HG03280 (cell line): ENCODE data around the gene SHH.

Experiments
- ATAC-seq: cut with Tn5 transposase; IDR thresholded peaks from one replicate; pipeline ENCODE4 v1.9.1; 2021; ENCODE audit warnings: mild to moderate bottlenecking, moderate library complexity; ENCODE audit not compliant: unreplicated experiment

Gene SHH

DNA sequence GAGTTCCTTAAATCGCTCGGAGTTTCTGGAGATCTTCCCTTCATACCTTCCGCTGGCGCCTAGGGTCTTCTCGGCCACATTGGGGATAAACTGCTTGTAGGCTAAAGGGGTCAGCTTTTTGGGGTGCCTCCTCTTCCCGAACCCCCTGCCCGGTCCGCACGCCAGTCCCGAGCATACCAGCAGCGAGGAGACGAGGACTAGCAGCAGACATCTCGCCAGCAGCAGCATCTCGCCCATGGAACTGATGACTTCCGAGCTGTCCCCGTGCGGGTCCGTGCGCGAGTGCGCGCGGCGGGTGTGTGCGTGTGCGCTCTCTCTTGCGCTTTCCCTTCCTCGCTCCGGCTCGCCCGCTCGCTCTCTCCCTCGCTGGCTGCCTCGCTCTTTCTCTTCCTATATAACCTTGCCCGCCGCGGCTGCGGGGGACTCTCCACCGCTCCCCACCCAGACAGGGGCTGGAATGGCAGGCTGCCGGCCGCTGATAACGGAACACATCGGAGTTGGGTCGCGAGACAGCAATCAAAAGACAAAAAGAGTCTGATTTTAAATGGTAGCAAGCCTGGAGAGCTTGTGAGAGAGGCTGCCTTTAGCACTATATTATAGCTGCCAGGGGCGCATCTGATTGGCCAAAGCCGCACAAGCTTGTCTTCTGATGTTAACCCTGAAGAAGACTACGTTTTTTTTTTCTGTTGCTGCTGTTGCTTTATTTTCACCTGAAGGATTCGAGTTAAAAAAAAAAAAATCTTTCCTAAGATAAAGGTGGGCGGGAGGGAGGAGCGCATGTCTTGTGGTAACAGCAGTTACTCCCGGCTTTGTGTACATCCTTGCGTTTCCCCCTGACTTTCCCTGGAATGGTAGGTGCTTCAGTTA, at the start of gene SHH:
Gene SHH (minus strand): TSS at position 569 of the 867 bp plus-strand sequence. CDS start 341 bp downstream, at position 228.
- no peak for ATAC-seq

DNA sequence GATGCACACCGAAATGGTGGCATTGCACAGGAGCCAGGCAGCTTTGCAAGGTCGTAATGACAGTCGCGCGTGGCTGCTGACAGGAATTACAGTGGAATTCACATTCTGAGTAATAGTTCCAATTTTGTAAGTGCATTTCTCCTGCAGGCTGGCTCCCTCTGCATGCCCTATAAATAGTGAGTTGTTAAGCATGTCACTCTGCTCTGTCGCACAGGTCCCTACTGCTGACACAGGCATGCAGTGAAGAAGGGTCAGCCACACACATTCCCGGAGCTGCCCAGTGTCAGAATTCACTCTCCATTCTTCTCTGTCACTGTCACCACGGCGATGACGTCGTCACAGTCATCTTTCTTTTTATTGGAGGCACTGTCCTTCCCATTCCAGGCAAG, 49.2 kb upstream of the SHH start:
- no peak for ATAC-seq

DNA sequence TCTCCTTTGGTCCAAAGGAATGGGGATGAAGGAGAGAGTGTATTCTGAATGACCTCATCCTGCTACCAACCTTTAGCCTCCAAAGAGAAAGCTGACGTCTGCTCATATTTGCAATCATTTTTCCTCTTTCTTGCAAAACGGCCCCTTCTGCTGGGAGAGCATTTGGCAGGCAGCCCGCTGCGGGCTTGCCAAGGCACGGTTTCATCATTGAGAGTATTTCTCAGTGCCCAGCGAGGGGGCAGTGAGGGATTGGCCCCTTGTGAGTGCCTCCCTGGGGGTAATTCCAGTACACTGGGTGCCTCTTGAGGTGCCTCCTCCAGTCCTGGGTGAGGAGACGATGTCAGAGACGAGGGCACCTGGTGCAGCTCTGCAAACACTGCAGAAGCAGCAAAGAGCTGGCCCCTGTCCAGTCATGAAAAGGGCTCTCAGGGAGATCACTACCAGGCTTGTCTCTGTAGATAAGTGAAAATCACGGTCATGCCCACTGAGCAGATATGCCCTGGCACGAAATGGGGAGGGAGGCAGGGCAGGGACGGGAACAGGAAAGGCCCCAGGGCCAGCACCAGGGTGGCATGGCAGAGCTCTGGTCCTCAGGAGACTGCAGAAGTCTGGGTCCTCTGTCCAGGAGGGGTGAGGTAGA, 48.7 kb upstream of the SHH start:
- no peak for ATAC-seq

DNA sequence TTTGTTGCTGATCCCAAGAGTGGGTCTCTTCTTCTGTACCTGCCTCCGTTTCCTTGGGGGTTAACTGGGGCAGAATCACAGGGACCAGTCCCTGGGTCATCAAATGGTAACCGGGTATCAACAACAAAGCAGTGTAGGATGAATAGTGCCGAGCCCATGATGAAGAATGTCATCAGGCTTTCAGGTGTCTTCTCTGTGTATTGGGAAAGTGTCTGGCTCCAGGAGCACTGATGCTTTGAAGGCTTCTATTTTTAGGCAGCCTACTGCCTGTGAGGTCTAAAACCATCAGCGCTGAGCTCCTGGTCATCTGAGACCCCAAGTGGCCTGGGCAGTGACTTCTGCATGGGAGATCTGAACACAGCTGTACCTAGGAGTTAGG, 48.2 kb upstream of the SHH start:
- no peak for ATAC-seq

DNA sequence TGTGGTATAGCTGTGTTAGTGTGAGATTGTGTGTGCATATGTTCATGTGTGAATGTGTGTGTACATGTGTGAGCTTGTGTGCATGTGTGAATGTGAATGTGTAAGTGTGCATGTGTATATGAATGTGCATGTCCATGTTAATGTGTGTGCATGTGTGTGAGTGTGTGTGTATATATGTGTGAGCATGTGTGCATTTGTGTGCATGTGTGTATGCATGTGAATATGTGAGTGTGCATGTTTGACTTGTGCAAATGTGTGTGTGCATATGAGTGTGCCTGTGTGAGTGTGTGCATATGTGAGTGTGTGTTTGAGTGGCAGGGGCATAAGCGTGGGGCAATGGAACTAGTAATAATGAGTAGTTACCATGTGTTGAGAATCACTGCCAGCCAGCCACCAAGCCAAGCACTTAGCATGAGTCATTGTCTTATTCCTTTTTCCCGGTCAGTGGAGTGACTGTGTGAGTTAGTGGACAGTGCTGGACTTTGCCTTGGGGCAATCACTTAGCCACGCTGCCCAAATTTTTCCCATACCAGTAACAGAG, 46.3 kb upstream of the SHH start:
- ATAC-seq: no peak

DNA sequence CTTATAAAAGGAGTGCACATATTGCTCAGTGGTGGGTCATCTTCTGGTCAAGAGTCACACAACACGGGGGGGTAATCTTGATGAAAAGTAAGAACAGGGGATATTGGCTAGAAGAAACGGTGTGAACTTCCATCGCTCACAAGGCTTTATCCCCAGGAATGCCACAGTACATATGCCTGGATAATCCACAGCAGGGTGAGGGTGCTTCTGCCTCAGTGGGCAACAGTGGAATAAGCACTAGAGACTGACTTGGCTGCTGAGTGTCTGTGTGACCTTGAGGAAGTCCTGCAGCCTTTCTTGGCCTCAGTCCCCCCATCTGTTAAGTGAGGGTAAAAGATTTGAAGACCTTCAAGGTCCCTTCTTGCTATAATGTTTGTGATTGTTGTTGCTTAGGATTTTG, 44.9 kb upstream of the SHH start:
- no peak for ATAC-seq

DNA sequence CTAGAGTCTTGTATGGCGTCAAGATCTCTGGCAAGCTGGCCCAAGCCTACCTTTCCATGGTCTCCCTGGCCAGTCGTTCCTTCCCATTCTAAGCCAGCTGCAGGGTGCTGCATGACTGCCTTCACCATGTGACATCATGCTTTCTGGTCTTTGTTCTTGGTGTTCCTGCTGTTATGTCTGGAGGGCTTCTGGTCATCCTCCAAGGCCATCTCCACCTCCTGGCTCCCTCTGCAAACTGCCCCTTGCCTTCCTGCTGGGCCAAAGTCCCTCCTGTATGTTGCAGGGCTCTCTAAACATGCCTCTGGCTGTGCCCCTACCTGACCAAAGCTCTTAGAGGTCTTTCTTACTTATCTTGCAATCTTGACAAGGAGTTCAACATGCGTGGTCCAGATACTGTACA, 44.4 kb upstream of the SHH start:
- ATAC-seq: no peak

DNA sequence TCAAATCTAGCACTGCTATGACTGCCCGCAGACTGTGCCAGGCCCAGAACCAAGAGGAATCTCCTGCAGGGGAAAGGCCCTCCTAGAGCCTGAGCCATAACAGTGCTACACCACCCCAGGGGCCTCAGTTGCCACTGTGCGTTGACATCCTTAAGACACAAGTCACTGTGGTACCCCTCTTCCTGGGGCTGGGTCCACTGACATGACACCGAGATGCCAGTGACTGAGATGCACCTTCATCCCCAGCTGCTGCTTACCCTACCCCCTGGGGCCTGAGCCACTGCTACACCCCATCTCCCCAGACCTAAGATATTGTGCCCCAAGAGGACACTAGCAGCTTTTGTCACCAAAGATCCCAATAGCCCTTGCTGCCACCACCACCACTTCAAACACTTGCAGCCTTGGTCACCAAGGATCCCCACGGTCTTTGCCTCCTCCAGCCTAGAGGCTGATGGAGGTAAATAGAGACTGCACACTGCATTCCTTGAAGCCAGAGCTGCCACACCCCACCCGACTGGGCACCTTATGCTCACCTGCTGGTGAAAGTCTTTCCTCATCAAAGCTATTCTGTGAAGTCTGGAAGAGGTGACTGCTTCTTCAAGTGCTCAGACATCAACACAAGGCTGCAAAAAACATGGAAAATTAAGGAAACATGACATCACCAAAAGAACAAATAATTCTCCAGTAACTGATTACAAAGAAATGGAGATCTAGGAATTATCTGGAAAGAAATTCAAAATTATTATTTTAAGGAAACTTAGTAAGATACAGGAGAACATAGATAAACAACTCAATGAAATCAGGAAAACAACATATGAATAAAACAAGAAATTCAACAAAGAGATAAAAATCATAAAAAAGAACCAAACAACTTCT, 40.4 kb upstream of the SHH start:
- ATAC-seq: no peak

DNA sequence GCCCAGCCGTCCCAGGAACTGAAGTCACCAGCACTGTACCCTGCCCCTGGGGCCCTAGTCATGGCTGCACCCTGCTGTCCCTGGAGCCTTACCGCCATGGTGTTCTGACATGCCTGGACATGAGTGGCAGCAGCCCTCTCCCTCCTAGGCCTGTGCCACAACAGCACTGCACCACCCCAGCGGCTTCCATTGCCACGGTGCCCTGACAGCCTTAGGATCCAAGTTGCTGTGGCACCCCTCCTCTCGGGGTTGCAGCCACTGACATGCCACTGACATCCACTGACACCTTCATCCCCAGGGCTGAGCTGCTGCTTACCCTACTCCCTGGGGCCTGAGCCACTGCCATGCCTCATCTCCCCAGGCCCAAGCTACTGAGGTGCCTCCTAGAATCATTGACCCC, 39.6 kb upstream of the SHH start:
- no peak for ATAC-seq

DNA sequence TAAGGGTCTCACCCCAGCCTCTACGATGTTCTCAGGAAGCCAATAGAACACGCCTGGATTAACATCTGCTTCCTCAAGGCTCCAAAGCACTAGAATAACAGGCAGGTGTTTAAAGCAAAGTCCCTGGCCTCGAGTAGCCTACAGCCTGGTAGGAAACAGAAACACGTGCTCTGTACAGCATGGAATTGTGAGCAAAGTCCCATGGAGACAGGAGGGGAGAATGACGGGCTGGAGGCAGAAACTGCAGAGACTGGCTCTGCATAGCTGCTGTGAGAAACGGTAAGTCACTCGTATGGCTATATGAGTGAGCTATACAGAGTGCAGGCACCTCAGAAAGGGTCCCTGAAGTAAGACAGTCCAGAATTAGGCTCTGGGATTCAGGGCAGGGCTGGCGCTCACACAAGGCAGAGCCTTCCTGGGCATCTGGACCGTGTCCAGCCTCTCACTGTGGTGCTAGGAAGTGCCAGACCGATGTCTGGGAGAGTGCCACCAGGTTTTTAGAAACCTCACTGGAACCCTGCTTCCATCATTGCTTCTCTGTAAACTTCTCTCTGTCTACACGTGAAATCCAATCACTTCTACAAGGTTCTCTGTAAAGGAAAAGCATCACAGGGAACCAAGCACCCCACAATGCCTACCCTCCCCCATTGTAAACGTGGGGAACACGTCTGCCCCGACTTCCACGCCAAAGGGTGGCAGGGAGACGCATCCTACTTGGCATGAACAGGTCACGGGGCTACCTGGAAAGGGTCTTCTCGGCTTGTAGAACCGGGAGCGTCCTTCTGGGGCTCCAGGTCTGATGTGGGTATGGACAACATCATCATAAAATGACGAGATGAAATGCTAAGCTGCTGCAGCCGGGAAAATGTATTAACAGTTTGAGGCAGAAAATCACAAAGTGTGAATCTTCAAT, 38.8 kb upstream of the SHH start:
- ATAC-seq: no peak

DNA sequence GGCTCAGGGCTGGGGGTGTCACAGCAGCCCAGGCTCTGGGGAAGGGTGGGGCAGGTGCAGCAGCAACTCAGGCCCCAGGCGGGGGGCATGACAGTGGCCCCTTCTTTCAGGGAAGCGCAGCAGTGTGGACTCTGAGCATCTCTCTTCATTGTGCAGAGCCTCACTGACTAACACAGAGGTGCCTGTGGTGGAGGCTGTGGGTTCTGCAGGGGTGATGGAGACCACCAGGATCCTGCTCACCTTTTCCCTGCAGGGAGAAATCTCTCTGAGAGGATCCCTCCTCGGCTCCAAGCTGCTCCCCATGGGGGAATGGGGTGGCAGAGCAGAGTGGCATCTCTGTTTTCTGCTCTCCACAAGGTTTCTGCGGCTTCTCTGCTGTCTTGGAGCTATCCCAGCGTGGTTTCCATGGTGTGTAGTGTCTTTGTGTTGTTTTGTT, 37.8 kb upstream of the SHH start:
- ATAC-seq: no peak

DNA sequence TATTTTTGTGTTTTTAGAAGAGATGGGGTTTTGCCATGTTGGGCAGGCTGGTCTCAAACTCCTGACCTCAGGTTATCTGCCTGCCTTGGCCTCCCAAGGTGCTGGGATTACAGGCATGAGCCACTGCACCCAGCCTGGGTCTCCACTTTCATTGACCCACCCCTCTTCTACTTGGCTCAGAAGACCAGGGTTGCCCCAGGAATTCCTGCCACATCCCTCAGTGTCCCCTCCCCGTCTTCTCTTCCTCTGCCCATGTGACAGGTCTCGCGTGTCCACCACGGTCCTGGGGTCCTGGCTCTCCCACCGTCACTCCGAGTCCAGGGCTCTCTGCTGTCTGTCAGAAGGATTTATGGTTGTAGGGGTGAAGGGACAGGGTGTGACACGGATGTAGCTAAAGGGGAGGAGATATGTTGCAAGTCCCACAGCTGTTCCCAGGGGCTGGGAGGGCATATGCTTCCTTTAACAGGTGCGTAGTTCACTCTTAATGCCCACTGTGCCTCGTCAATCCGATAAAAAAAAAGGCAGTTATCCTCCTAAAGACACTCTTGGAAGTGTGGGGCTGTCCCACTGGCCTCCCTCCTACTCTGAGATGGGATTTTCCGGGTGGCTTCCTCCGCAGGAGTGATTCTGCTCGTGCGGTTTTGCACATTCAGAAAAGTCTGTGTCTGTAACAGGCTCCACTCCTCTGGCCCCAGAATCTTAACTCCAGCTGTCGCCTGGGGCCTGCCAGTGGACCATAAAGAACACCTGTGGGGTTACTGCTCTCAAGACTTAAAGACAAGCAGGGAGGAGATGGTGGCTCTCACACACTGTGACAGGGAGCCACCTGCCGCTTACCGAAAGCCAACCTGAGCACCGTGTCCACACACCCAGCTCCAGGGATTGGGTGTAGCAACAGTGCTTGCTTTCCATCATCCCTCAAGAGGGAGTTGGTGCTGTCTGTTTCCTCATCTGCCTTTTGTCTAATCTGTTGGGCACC, 36.7 kb upstream of the SHH start:
- no peak for ATAC-seq

DNA sequence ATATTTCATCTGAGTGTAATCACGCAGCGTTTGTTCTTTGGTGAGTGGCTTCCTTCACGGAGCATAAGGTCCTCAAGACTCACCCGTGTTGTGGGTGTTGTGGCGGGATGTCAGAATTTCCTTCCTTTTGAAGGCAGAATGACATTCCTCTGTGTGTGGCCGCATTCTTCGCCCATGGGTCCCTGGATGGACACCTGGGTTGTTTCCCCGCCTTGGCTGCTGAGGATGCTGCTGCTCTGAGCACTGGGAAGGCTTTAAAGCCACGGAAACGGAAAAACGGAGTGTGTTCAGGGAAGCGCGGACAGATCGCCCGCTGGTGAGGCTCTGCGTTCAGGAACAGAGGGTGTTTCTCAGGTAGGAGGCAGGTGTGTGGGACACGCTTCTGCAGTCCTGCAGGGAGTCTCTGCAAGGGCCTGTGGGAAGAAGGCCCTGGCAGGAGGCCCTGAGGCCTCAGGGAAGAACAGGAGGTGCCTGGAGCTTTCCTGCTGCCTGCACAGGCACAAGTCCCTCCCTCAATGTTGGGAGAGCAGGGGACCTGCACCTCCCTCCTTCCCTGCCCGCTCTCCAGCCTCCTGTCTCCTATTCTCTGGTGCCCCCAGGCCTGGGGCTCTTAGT, 35.7 kb upstream of the SHH start:
- no peak for ATAC-seq

DNA sequence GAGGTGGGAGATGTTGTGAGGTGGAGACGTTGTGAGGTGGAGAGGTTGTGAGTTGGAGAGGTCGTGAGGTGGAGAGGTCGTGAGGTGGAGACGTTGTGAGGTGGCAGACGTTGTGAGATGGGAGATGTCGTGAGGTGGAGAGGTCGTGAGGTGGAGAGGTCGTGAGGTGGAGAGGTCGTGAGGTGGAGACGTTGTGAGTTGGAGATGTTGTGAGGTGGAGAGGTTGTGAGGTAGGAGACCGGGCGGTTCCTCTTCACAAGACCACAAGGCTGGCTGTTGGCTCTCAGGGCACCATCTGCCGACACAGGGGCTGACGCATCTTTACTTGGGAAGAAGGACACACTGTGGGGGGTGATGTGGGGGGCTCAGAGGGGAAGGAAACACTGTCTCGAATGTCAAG, 34.7 kb upstream of the SHH start:
- ATAC-seq: no peak

DNA sequence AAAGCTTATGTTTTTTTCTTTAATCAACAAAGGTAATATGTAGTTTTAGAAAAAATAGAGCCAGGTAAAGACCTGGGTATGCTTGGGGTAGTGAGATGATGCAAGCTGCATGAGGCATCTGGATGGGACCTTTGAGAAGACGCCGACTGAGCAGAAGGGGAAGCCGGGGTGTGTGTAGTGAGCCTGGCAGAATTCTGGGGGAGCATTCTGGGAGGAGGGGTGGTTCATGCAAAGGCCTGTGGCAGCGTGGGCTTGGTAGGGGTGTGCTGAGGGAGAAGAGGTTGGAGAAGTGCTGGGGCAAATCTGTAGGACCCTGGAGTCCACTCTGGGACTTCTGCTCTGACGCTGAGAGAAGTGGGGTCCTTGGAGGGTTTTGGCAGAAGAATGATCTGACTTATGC, 33.9 kb upstream of the SHH start:
- ATAC-seq: no peak

DNA sequence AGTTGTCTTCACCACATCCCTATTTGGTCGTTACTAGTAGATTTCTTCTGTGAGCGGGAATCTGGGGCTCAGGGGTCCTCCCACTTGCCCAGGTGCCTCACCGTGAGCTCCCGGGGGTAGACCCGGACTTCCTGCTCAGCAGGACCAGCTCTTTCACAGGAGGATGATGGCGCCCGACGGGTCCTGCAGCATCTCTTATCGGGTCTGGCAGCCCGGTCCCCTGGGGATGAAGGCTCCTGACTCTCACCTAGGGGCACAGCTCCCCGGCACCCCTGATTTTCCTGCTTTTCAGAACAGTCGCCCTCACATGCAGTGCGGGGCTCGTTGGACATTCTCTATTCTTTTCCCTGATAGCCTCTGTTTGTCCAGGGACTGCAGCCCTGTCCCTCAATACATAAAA, 33.0 kb upstream of the SHH start:
- no peak for ATAC-seq

DNA sequence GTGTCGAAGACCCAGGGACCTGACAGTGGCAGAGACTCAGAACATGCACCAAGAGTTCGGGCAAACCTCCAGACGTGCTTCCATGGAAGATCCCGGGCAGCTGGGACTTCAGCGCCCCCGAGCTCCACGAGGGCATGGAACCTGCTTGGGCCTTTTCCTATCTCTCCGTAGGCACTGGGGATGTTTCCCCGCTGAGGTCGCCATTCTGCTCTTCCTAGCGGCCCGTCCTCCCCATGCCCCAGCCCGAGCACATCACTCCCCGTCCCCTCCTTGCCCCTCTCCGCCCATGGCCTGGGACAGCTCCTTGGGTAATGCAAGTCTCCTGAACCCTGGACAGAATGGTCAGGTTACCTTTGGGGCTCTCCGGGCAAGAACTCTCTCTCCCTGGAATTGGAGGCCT, 32.3 kb upstream of the SHH start:
- ATAC-seq: no peak

DNA sequence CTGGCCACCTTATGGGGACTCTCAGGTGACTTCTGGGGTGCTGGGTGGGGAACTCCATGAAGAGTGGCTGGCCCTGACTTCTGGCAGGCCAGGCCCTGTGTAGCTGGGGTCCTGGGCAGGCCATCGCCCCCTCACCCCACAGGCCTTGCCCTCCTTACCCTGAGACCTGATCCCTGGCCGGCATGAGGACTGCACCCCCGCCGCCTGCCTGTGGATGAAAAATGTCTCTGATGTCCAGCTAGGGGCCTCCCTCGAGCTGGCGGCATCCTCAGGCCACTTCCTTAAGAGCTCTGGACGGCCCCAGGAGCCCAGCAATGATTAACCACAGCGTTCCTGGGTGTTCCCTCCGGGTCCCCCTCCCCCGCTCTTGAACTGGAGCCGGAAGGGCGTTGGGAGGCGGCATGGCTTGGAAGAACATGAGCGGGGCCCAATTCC, 31.8 kb upstream of the SHH start:
- ATAC-seq: no peak
